Large intestine (tissue), 3 donors: ENCODE data around the gene STK32A. TPM values are rescaled to one million over a fixed set of nuclear protein-coding genes. Genes with fewer than 3 reads are reported as not detected.
A peak's percentile ranks its signal among the peaks of the same experiment; 100 is the strongest.

Experiments
- DNase-seq, 2 donors: peaks; one replicate each; pipeline versions ENCODE4 v3.0.0 to v3.0.0-alpha.2; 2013
- H3K27ac ChIP-seq: one replicate; pipeline ENCODE4 v1.5.1; 2013; ENCODE audit warnings: low read length
- H3K27me3 ChIP-seq: 2 replicates; pipeline ENCODE4 v1.6.1; 2013; ENCODE audit warnings: low read length; ENCODE audit not compliant: control insufficient read depth, insufficient read depth
- H3K36me3 ChIP-seq: 2 replicates; pipeline ENCODE4 v1.6.1; 2013; ENCODE audit warnings: low read length; ENCODE audit not compliant: control insufficient read depth, insufficient read depth
- H3K4me1 ChIP-seq: one replicate; pipeline ENCODE4 v1.6.1; 2013; ENCODE audit warnings: low read length; ENCODE audit not compliant: control insufficient read depth, insufficient read depth
- H3K4me3 ChIP-seq: one replicate; pipeline ENCODE4 v1.5.1; 2013; ENCODE audit warnings: low read length
- H3K9me3 ChIP-seq: one replicate; pipeline ENCODE4 v1.6.1; 2013; ENCODE audit warnings: mild to moderate bottlenecking, low read depth, low read length, moderate library complexity; ENCODE audit not compliant: control insufficient read depth
- WGBS: methylation state at CpG from one replicate; pipeline ENCODE4 v1.1.5; 2013; ENCODE audit warnings: low lambda C conversion rate; ENCODE audit not compliant: insufficient coverage; 5-methylcytosine and 5-hydroxymethylcytosine counted together
- polyA plus RNA-seq: library from polyadenylated mRNA; unstranded; fragments of 120-200 nt; gene quantifications from one replicate; pipeline ENCODE4 v1.2.1, GENCODE V29; 2013

STK32A gene
- polyA plus RNA-seq, 1 donor = 3.3 TPM

DNA sequence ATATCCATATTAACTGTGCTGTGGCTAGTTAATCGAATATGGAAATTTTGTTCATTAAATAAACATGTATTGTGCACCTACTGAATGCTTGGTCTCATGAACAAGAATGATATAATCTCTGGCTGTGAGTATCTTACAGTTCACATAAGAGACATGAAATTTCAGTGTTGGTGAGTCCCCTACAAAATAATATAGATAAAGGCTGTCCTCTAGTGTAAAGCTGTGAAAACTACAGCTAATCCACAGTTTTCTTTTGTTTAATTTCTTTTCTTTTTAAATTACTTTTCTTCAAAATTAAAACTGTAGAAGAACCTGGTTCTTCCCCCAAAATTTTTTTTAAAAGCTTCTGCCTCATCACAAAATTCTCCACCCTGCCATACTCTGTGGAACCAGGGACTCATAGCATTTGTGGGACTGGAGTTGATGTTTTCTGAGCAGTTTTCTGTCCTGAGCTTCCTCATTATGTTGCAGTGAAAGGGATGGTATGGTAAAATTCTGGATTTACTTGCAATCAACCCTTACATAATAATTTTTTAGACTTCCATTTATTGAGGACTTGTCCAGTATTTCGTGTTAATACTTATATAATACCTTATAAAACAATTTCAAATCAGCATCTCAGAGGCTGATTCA is 135.0 kb downstream of the STK32A start:
- H3K36me3 ChIP-seq = no peaks in the 10 kb centered on the region
- DNase-seq = no peak
- no peak overlapping the region for H3K4me3 ChIP-seq
- H3K4me1 ChIP-seq = no peaks in the 10 kb centered on the region
- no peaks in the 10 kb centered on the region for H3K27me3 ChIP-seq
- 43% methylated on average over 1 of the region's 2 CpGs for WGBS
- no peaks in the 10 kb centered on the region for H3K9me3 ChIP-seq
- no peak overlapping the region for H3K27ac ChIP-seq

GRCh38 chr5:147371290-147371689 is 136.5 kb downstream of the STK32A start:
- no peaks in the 10 kb centered on the region for H3K9me3 ChIP-seq
- DNase-seq = no peak
- no peaks in the 10 kb centered on the region for H3K36me3 ChIP-seq
- H3K4me3 ChIP-seq = no peak overlapping the region
- no peaks in the 10 kb centered on the region for H3K27me3 ChIP-seq
- no peak overlapping the region for H3K27ac ChIP-seq
- H3K4me1 ChIP-seq = no peaks in the 10 kb centered on the region

DNA sequence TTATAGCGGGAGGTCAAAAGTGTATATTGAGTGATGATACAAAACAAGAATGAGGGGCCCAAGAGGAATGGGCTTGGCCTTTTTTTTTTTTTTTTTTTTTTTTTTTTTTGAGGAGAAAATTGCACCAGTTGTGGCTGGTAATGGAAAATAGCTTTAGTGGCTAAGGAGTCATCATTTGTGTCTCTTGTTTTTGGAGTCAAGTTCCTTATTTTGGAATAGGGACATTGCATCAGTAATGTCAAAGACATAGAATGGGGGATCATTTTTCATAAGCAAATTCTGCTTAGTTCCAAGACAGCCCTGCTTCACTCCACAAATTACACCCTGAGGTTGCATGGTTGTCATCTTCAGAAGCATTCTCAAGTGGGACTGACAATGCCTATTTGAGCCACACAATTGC is 137.4 kb downstream of the STK32A start:
- Histone ChIP-seq H3K9me3 (no peaks in the 10 kb centered on the region), H3K36me3 (no peaks in the 10 kb centered on the region), H3K27me3 (no peaks in the 10 kb centered on the region), H3K27ac (no peak overlapping the region), H3K4me3 (no peak overlapping the region), H3K4me1 (no peaks in the 10 kb centered on the region)
- WGBS = no CpG with 5 or more reads among the region's 1 CpG
- DNase-seq = no peak

GRCh38 chr5:147373328-147373727 is 138.5 kb downstream of the STK32A start:
- Histone ChIP-seq H3K4me3 (no peak overlapping the region), H3K27ac (no peak overlapping the region), H3K36me3 (no peaks in the 10 kb centered on the region), H3K9me3 (no peaks in the 10 kb centered on the region), H3K27me3 (peaks cover 2% of the 10 kb centered on the region), H3K4me1 (no peaks in the 10 kb centered on the region)
- 100% methylated on average over 1 of the region's 3 CpGs for WGBS
- no peak for DNase-seq

DNA sequence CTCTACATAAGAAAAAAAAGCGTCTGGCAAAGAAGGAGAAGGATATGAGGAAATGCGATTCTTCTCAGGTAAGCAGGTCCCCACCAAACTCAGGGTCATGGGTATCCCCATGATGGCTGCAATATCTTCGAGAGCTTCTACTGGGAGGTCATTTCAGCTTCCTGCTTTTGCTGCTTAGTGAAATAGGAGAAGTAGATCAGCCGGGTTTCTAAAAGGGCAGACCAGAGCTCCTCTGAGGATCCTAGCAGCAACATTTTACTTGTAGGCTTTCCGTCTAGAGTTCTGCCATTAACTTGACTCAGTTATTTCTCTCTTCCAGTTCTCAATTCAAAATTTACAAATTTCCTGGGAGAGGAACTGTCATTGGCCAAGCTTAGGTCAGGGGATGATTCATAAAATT is 140.3 kb downstream of the STK32A start:
- H3K27me3 ChIP-seq = peaks cover 4% of the 10 kb centered on the region
- 75% methylated on average over 1 of the region's 5 CpGs for WGBS
- DNase-seq = no peak

GRCh38 chr5:147377682-147378081 is 142.9 kb downstream of the STK32A start:
- H3K27me3 ChIP-seq = peaks cover 4% of the 10 kb centered on the region
- 100% methylated on average over 1 of the region's 1 CpG for WGBS
- no peaks in the 10 kb centered on the region for H3K36me3 ChIP-seq
- H3K4me3 ChIP-seq = no peak overlapping the region
- H3K27ac ChIP-seq = no peak overlapping the region
- no peaks in the 10 kb centered on the region for H3K4me1 ChIP-seq
- DNase-seq = no peak
- no peaks in the 10 kb centered on the region for H3K9me3 ChIP-seq

More for the DNA sequence above, 140.3 kb downstream of the STK32A start:
- Histone ChIP-seq H3K4me1 (no peaks in the 10 kb centered on the region), H3K4me3 (no peak overlapping the region), H3K9me3 (no peaks in the 10 kb centered on the region), H3K27ac (no peak overlapping the region), H3K36me3 (no peaks in the 10 kb centered on the region)

DNA sequence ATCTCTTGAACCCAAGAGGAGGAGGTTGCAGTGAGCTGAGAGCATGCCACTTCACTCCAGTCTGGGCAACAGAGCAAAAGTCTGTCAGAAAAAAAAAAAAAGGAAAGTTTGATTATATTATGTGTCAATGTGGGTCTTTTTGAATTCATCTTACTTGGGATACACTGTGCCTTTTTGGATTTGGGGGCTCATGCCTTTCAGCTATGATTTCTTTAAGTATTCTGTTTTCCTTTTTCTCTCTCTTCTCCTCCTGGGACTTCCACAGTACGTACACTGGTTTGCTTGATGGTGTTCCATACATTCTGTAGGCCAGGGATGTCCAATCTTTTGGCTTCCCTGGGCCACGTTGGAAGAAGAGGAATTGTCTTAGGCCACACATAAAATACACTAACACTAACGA is 146.7 kb downstream of the STK32A start:
- Histone ChIP-seq H3K36me3 (no peaks in the 10 kb centered on the region), H3K27me3 (peaks cover 9% of the 10 kb centered on the region), H3K9me3 (no peaks in the 10 kb centered on the region), H3K27ac (no peak overlapping the region), H3K4me1 (no peaks in the 10 kb centered on the region), H3K4me3 (no peak overlapping the region)
- WGBS = 100% methylated on average over 1 of the region's 3 CpGs
- no peak for DNase-seq

GRCh38 chr5:147382776-147383175 is 147.9 kb downstream of the STK32A start:
- DNase-seq = peak in 1 of 2 donors; percentile 16
- Histone ChIP-seq H3K4me3 (peak overlapping the region; percentile 37), H3K27me3 (peaks cover 9% of the 10 kb centered on the region), H3K36me3 (no peaks in the 10 kb centered on the region), H3K9me3 (no peaks in the 10 kb centered on the region), H3K4me1 (no peaks in the 10 kb centered on the region), H3K27ac (no peak overlapping the region)
- WGBS = no CpG with 5 or more reads among the region's 4 CpGs

- WGBS = 100% methylated on average over 1 of the region's 6 CpGs
- H3K36me3 ChIP-seq = no peaks in the 10 kb centered on the region
- peaks cover 4% of the 10 kb centered on the region for H3K27me3 ChIP-seq
- no peaks in the 10 kb centered on the region for H3K9me3 ChIP-seq
- H3K4me3 ChIP-seq = no peak overlapping the region
- no peak overlapping the region for H3K27ac ChIP-seq
- H3K4me1 ChIP-seq = no peaks in the 10 kb centered on the region
- DNase-seq = no peak
Measured at GRCh38 chr5:147384346-147385193, 149.7 kb downstream of the STK32A start.

DNA sequence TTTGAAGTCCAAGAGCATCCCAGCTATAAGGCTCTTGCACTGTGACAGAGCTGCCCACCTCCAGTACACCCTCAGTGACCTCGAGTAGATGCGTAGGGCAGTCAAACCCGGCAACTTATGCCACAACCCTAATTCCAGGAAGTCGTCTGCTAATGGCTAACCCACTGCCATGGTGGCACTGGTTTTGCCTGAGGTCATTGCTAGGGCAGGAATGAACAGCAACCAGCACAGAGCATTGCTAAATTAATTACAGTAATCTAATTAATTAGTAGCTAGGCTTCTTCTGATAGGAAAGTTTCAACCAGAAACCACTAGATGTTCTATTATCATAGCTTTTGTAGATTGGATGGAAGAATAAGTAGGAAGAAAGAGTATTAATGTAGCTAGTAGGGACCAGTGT is 152.3 kb downstream of the STK32A start:
- peaks cover 4% of the 10 kb centered on the region for H3K27me3 ChIP-seq
- no peaks in the 10 kb centered on the region for H3K36me3 ChIP-seq
- H3K9me3 ChIP-seq = no peaks in the 10 kb centered on the region
- no peak for DNase-seq
- peak overlapping the region; percentile 5 for H3K27ac ChIP-seq
- WGBS = no CpG with 5 or more reads among the region's 4 CpGs
- H3K4me1 ChIP-seq = no peaks in the 10 kb centered on the region
- no peak overlapping the region for H3K4me3 ChIP-seq
